MV-4-11 (cell line): ENCODE results near the gene KCNK13.

ENCODE experiments used
- DNase-seq: peaks from one replicate; lab custom pipeline; 2025; lab: John Stamatoyannopoulos, UW

The KCNK13 gene

GRCh38 chr14:90132821-90133570 is 71.2 kb downstream of the KCNK13 start:
- peak; percentile 98 for DNase-seq

- no peak for DNase-seq
These were observed 75.1 kb downstream of the KCNK13 start for GRCh38 chr14:90136904-90137303.

GRCh38 chr14:90137807-90138206 is 76.0 kb downstream of the KCNK13 start:
- no peak for DNase-seq

GRCh38 chr14:90139199-90139598 is 77.4 kb downstream of the KCNK13 start:
- DNase-seq = no peak

- DNase-seq = no peak
These were observed 78.6 kb downstream of the KCNK13 start for GRCh38 chr14:90140298-90140955.

GRCh38 chr14:90140956-90141316 is 79.1 kb downstream of the KCNK13 start:
- no peak for DNase-seq

- no peak for DNase-seq
These were observed 91.6 kb downstream of the KCNK13 start for GRCh38 chr14:90153429-90153828.

GRCh38 chr14:90154110-90154509 is 92.3 kb downstream of the KCNK13 start:
- DNase-seq = no peak

- DNase-seq = no peak
These were observed 97.4 kb downstream of the KCNK13 start for GRCh38 chr14:90159146-90159545.

GRCh38 chr14:90159688-90160087 is 97.9 kb downstream of the KCNK13 start:
- DNase-seq = no peak

- DNase-seq = no peak
These were observed 99.3 kb downstream of the KCNK13 start for GRCh38 chr14:90161129-90161528.

- no peak for DNase-seq
These were observed 106.8 kb downstream of the KCNK13 start for GRCh38 chr14:90168425-90169105.

GRCh38 chr14:90175631-90176030 is 113.8 kb downstream of the KCNK13 start:
- no peak for DNase-seq

- DNase-seq = no peak
These were observed 115.9 kb downstream of the KCNK13 start for GRCh38 chr14:90177539-90178189.

- no peak for DNase-seq
These were observed 117.6 kb downstream of the KCNK13 start for GRCh38 chr14:90179357-90179756.

GRCh38 chr14:90179809-90180779 is 118.3 kb downstream of the KCNK13 start:
- no peak for DNase-seq

- no peak for DNase-seq
These were observed 122.3 kb downstream of the KCNK13 start for GRCh38 chr14:90184094-90184493.

GRCh38 chr14:90184571-90185266 is 122.9 kb downstream of the KCNK13 start:
- DNase-seq = no peak

- no peak for DNase-seq
These were observed 126.8 kb downstream of the KCNK13 start for GRCh38 chr14:90188588-90188987.

- no peak for DNase-seq
These were observed 129.4 kb downstream of the KCNK13 start for GRCh38 chr14:90191154-90191553.

GRCh38 chr14:90191585-90191984 is 129.8 kb downstream of the KCNK13 start:
- DNase-seq = no peak
